Loucy (cell line): Measurements from ENCODE around the gene UBE2C.

Experiments
- H2AFZ ChIP-seq: fragments of 200-600 bp; sonication (generic); 2 replicates; pipeline ENCODE4 v1.6.0; 2016; ENCODE audit warnings: antibody characterized with exemption, mild to moderate bottlenecking, low read length, moderate library complexity
- H3F3A ChIP-seq: fragments of 200-600 bp; 2 replicates; pipeline ENCODE4 v1.6.0; 2016; ENCODE audit warnings: antibody characterized with exemption, low read depth, mild to moderate bottlenecking
- H3K27me3 ChIP-seq: fragments of 200-600 bp; sonication (generic); 2 replicates; pipeline ENCODE4 v1.6.1; 2014; ENCODE audit warnings: low read length, mild to moderate bottlenecking; ENCODE audit not compliant: insufficient read depth, poor library complexity, severe bottlenecking
- H3K36me3 ChIP-seq: fragments of 200-600 bp; sonication (generic); 2 replicates; pipeline ENCODE4 v1.6.1; 2016; ENCODE audit warnings: low read length; ENCODE audit not compliant: insufficient read depth
- H3K4me1 ChIP-seq: fragments of 200-600 bp; sonication (generic); 2 replicates; pipeline ENCODE4 v1.5.1; 2014; ENCODE audit warnings: low read length, mild to moderate bottlenecking; ENCODE audit not compliant: insufficient read depth, poor library complexity, severe bottlenecking
- H3K4me2 ChIP-seq: fragments of 200-600 bp; sonication (generic); 2 replicates; pipeline ENCODE4 v1.6.0; 2014; ENCODE audit warnings: antibody characterized with exemption, low read length, low read depth, mild to moderate bottlenecking; ENCODE audit not compliant: poor library complexity, severe bottlenecking
- H3K4me3 ChIP-seq: fragments of 200-600 bp; sonication (generic); 2 replicates; pipeline ENCODE4 v1.5.1; 2014; ENCODE audit warnings: low read length, mild to moderate bottlenecking, mixed read lengths; ENCODE audit not compliant: poor library complexity, severe bottlenecking
- H3K79me2 ChIP-seq: fragments of 200-600 bp; sonication (generic); 2 replicates; pipeline ENCODE4 v1.6.1; 2014; ENCODE audit warnings: low read length; ENCODE audit not compliant: insufficient read depth
- H3K9ac ChIP-seq: fragments of 200-600 bp; sonication (generic); 2 replicates; pipeline ENCODE4 v1.6.0; 2014; ENCODE audit warnings: mild to moderate bottlenecking, low read depth, low read length, moderate library complexity; ENCODE audit not compliant: poor library complexity, severe bottlenecking
- H3K9me2 ChIP-seq: fragments of 200-600 bp; sonication (generic); replicated peaks from 2 replicates; pipeline ENCODE4 v1.6.1; 2016; ENCODE audit warnings: low read depth, low read length, mixed read lengths
- H3K9me3 ChIP-seq: fragments of 200-600 bp; sonication (generic); 2 replicates; pipeline ENCODE4 v1.6.1; 2014; ENCODE audit warnings: mild to moderate bottlenecking, antibody characterized with exemption, low read length, low read depth; ENCODE audit not compliant: insufficient read depth
- H4K20me1 ChIP-seq: fragments of 200-600 bp; sonication (generic); 2 replicates; pipeline ENCODE4 v1.6.0; 2014; ENCODE audit warnings: antibody characterized with exemption, low read length, mild to moderate bottlenecking; ENCODE audit not compliant: insufficient read depth, poor library complexity, severe bottlenecking
- CTCF ChIP-seq: fragments of 200-600 bp; sonication (generic); conservative IDR thresholded peaks from 2 replicates; pipeline ENCODE4 v1.5.1; 2014; ENCODE audit warnings: mild to moderate bottlenecking, antibody characterized with exemption, low read length
- EZH2phosphoT487 ChIP-seq: fragments of 200-600 bp; IDR thresholded peaks from 2 replicates; pipeline ENCODE4 v1.6.1; 2018; ENCODE audit warnings: antibody characterized with exemption, mild to moderate bottlenecking, moderate library complexity, borderline replicate concordance

The UBE2C gene

GRCh38 chr20:45833030-45833882 lies 20.8 kb downstream of the UBE2C start, which contains the start of gene SNX21:
TSS of gene SNX21 (plus strand) at chr20:45833799. CDS start at chr20:45833920, 121 bp downstream.
- Histone ChIP-seq H3K36me3 (no peaks in the 10 kb centered on the region), H3K9me3 (no peaks in the 10 kb centered on the region), H3K9me2 (no peaks in the 10 kb centered on the region), H3K4me2 (peak within 1 kb of the TSS; percentile 58), H4K20me1 (no peaks in the 10 kb centered on the region), H3F3A (no peaks in the 10 kb centered on the region), H3K4me3 (peak within 1 kb of the TSS; percentile 54), H3K9ac (peak within 1 kb of the TSS; percentile 55), H3K4me1 (peaks cover 8% of the 10 kb centered on the region), H3K79me2 (no peaks in the 10 kb centered on the region), H3K27me3 (no peaks in the 10 kb centered on the region), H2AFZ (peak within 1 kb of the TSS; percentile 58)
- TF ChIP-seq CTCF (no peak), EZH2phosphoT487 (no peak)

- peak overlapping the region; percentile 58; the same call in 1 of the 2 replicates for H2AFZ ChIP-seq
These were observed 21.7 kb downstream of the UBE2C start for GRCh38 chr20:45833883-45834796.

More at GRCh38 chr20:45833883-45834796, 21.7 kb downstream of the UBE2C start:
- no peaks in the 10 kb centered on the region for H3K27me3 ChIP-seq
- H3K9me2 ChIP-seq: no peaks in the 10 kb centered on the region
- H4K20me1 ChIP-seq: no peaks in the 10 kb centered on the region
- no peaks in the 10 kb centered on the region for H3K79me2 ChIP-seq
- H3K4me1 ChIP-seq: peaks cover 8% of the 10 kb centered on the region
- peak overlapping the region; percentile 58 for H3K4me2 ChIP-seq
- H3F3A ChIP-seq: no peaks in the 10 kb centered on the region
- peak overlapping the region; percentile 54 for H3K4me3 ChIP-seq
- no peaks in the 10 kb centered on the region for H3K9me3 ChIP-seq
- peak overlapping the region; percentile 55 for H3K9ac ChIP-seq
- TF ChIP-seq CTCF (no peak), EZH2phosphoT487 (no peak)
- H3K36me3 ChIP-seq: no peaks in the 10 kb centered on the region
